GM19035 (cell line): Measurements from ENCODE around the gene AMOTL2.

Experiments used
- ATAC-seq: cut with Tn5 transposase; IDR thresholded peaks from one replicate; pipeline ENCODE4 v1.9.1; 2021; ENCODE audit not compliant: unreplicated experiment

Gene AMOTL2

GRCh38 chr3:134317106-134317947 is 56.9 kb downstream of the AMOTL2 start:
- no peak for ATAC-seq

GRCh38 chr3:134315286-134316106 is 58.8 kb downstream of the AMOTL2 start:
- no peak for ATAC-seq

GRCh38 chr3:134314588-134315285 is 59.5 kb downstream of the AMOTL2 start:
- no peak for ATAC-seq

- ATAC-seq, result no peak
These were observed 60.2 kb downstream of the AMOTL2 start for GRCh38 chr3:134313847-134314587.

GRCh38 chr3:134312873-134313846 is 61.1 kb downstream of the AMOTL2 start:
- no peak for ATAC-seq

- ATAC-seq, result no peak
These were observed 62.0 kb downstream of the AMOTL2 start for GRCh38 chr3:134312072-134312872.

GRCh38 chr3:134311693-134312071 is 62.6 kb downstream of the AMOTL2 start:
- ATAC-seq, result no peak

GRCh38 chr3:134311265-134311664 is 63.0 kb downstream of the AMOTL2 start:
- no peak for ATAC-seq

- no peak for ATAC-seq
These were observed 64.1 kb downstream of the AMOTL2 start for GRCh38 chr3:134309987-134310700.

GRCh38 chr3:134308350-134308891 is 65.8 kb downstream of the AMOTL2 start:
- ATAC-seq, result no peak

- no peak for ATAC-seq
These were observed 66.8 kb downstream of the AMOTL2 start for GRCh38 chr3:134307425-134307824.

- ATAC-seq, result no peak
These were observed 67.9 kb downstream of the AMOTL2 start for GRCh38 chr3:134306320-134306719.
